Activated T-cell treated with anti-CD3 and anti-CD28 coated beads for 4 hours (primary cell): ENCODE results near the gene ST6GALNAC4.

Source experiments
- DNase-seq: peaks from one replicate; pipeline ENCODE4 v3.0.0-alpha.2; 2020

ST6GALNAC4 gene

DNA sequence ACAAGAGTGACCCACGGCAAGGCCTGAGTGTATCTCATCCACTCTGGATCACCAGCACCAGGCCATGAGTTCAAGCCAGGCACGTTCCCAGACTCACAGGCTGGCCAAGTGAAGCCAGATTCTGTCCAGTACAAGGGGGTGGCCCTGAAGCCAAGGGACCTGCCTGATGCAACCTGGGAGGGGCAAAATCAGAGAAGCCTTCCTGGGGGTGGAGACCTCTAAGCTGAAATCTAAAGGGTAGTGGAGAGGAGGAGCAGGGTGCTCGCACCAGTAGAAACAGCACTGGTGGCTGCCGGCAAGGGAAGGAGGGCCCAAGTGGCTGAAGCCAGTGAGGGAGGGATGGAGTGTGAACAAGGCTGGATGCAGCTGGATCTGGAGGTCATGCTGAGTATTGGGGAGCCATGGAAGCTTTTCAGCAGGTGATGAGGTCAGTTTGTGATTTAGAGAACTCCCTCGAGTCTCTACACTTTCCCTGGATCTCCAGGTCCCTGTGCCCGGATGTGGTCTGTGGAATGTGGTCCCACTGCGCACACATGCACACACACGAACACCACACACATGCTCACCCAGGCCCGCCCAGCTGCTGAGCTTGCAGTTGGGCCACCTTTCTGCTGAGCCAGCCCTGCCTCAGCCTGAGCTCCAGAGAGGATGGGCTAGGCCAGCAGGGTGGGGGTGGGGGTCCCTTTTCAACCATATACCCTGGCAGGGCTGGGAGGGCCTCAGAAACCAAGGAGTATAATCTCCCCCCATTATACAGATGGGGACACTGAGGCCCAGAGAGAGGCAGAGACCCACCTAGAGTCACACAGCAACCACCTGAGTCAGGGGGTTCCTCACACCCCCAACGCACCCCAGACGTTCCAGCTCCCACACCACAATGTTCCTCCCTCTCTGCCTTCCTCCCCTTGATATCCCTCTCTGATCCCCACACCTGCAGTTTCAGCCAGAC, 12.1 kb upstream of the ST6GALNAC4 start:
- no peak for DNase-seq

DNA sequence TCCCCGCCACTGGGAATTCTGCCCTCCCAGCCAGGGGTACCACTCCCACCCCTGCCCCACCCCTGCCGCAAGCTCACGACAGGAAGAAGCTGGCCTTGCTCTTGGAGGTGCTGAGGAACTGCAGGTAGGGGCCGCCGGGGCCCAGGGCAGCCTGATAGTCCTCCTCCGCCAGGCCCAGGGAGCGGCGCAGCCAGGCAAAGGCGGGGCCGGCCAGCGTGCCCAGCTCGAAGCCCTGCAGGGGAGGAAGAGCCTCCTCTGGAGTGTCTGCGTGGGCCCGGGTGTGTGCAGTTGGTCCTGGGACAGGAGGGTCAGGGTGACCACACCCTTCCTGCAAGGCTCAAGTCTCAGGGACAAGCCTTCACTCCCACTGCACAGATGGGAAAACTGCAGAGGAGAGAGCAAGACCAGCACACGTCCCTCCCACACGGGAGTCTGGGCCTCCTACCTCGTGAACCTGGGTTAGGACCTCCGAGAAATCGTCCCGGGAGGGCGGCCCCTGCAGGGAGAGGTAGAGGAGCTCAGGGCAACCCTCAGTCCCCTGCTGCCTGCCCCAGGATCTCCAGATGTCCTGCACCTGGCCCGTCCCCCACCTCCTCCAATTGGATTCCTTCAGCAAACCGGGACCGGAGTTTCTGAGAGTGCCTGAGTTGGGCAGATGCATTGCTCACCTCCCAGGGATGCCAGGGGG, 11.3 kb upstream of the ST6GALNAC4 start:
- no peak for DNase-seq

DNA sequence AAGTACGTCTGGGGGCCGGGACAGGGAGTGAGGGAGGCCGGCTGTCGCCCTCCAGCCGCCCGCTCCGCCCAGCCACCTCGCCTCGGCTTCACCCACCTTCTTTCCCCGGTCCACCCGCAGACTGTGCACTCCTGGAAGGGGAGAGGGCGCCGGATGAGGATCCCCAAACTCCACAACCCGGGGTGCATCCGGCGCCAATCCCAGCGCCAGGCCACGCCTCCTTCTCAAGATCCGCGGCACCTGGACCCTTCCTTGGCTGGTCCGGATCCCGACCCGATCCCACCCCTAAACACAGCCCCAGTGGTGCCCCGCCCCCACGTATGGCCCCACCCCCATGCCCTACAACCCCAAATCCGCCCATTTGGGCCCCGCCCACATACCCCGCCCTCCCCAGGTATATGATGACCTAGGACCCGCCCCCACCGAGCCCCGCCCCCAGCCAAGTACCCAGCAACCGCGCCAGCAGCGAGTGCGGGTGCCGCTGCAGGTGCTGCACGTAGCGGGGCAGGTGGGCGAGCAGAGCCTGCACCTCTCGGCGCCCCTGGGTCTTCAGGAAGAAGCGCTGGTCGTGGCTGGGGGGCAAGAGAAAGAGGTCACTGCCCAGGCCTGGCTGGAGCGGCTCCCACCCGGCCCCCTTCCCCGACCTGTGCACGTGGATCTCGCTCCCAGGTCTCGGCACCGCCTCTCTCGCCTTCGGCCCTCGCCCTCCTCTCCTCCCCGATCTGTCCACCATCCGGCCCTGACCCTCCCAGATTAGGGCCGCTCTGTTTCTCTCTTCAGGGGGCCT, 10.6 kb upstream of the ST6GALNAC4 start:
- DNase-seq, result peak; percentile 71

DNA sequence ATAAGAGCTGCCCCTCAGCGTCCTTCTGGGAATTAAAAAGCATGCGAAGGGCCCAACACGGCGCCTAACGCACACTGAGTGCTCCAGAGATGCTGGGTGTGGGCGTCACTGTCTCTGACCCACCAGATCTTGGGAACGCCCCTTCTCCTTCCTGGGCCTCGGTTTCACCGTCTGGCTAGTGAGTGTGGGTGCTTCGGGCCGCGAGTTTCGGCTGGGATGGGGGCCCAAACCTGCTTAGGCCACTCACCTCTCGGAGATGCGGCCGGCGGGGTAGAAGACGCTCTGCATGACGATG, 10.0 kb upstream of the ST6GALNAC4 start:
- DNase-seq, result no peak

DNA sequence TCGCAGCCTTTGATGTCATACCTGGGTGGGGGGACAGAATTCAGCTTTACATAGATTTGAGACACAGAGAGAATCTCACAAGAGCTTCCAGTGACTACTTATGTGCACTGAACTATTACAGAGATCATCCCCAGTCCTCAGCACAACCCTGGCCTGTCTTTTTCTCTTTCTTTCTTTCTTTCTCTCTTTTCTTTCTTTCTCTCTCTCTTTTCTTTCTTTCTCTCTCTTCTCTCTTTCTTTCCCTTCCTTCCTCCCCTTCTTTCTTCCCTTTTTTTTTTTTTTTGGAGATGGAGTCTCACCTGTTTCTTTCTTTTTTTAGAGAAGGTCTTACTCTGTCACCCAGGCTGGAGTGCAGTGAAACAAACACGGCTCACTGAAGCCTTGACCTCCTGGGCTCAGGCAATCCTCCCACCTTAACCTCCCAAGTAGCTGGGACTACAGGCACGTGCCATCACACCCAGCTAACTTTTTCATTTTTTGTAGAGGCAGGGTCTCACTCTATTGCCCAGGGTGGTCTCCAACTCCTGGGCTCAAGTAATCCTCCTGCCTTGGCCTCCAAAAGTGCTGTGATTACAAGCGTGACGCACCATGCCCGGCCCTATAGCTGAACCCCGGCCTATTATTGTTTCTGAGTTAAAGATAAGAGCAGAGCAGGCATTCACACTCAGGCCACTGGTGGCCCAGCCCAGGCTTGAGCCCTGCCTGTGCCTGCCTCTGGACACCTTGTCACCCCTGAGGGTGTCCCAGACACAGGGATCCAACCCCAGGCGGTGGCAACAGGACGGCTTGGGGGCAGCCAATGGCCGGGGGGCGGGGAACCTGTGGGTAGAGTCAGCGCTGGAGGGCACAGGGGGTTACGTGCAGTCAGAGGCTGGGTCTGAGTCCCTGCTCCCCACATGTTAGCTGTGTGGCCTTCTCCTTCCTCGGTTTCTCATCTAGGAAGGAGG, 9.4 kb upstream of the ST6GALNAC4 start:
- DNase-seq, result no peak

DNA sequence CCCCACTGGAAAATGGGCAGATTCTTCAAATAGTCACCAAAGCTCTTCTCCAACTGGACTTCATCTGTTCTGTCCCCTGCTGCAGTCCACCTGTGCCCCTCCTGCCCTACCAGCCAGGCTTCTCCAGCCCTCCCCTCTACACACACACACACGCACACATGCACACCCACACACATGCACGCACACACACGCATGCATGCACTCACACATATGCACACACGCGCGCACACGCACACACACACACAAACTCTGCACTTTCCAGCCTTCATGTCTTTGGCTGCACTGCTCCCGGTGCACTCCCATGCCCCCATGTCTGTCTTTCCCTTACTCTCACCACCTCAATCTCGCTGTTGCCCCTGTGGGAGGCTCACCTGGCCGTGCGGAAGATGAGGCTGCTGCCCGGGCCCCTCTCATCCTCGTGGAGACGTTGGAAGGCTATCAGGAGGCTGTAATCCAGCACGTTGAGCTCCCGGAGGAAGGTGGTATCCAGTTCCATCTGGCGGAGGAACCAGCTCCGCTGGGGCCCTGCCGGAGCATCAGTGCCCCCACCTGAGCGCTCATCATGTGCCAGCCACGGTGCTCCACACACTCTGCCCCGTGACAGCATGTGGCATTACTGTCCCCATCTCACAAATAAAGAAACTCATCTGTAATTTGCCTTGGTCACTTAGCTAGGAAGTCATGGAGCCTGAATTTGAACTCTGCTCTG, 8.0 kb upstream of the ST6GALNAC4 start:
- DNase-seq, result no peak

DNA sequence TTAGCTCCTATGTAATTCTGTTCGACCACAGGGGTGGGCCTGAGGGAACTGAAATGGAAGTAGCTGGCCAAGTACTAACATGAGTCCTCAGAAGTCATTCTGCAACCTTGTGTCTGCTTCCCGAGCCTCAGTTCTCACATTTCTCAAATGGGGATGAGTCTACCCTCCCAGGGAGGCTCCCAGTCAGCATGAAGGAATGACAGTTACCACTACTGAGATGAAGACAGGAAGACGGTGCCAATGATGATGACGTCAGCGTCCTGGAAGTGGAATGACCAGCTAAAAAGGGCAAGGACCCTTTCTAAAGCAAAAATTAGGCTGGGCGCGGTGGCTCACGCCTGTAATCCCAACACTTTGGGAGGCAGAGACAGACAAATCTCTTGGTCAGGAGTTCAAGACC, 6.9 kb upstream of the ST6GALNAC4 start:
- DNase-seq, result no peak

DNA sequence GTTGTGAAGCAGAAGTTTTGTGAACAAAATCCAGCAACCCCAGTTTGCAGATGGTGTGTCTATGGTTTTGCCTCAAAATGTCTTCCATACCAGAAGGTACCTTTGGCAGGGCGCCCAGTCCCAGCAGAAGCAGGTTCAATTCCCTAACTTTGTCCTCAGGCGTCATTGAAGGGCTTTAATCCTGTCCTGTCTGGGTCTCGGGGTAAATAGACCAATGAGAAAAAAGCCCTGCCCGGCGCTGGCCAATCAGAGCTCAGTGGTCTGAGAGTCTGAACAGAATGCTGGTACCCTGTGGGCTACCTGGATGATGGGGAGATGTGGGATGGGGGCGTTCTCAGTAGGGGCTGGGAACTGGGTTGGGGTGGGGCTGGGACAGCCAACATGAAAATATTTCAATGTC, 6.2 kb upstream of the ST6GALNAC4 start:
- no peak for DNase-seq

DNA sequence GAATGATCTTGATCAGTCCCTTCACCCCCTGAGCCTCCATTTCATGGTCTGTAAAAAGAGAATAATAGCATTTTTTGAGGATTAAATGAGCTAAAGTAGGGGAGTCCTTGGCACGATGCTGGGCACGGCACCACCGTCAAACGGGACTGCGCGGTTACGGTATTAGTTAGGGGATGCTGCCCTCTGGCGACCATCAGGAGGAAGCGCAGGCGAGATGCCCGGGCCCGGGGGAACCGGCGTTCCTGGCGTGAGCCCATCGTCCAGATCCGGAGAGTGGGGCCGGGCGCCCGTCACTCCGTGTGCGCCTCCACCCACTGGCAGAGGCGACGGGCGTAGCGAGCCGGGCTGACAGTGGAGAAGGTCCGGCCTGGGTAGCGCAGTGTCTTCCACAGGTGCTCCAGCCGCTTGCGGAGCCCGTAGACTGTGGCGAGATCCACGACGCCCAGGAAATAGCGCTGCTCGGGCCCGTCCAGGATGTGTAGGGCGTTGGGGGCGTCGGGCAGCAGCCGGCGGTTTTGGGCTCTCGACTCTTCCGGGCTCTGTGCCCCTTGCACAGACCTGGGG, 4.8 kb upstream of the ST6GALNAC4 start:
- peak; percentile 76 for DNase-seq

DNA sequence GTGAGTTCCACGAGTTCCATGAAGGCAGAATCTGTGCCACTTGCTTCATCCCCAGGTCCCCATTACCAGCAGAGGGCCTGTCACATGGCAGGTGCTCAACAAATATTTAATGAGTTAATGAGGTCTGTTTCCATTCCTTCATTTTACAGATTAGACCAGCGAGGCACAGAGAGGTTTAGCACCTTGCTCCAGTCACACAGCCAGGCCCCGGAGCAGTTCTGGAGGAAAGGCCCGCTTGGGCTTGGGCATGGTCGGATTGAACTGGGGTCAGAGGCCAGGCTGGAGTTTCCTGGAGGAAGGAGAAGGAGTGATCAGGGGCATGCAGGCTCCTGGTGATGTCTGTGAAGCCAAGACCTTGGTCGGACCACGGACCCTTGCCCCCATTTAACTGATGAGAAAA, 4.0 kb upstream of the ST6GALNAC4 start:
- DNase-seq, result no peak

DNA sequence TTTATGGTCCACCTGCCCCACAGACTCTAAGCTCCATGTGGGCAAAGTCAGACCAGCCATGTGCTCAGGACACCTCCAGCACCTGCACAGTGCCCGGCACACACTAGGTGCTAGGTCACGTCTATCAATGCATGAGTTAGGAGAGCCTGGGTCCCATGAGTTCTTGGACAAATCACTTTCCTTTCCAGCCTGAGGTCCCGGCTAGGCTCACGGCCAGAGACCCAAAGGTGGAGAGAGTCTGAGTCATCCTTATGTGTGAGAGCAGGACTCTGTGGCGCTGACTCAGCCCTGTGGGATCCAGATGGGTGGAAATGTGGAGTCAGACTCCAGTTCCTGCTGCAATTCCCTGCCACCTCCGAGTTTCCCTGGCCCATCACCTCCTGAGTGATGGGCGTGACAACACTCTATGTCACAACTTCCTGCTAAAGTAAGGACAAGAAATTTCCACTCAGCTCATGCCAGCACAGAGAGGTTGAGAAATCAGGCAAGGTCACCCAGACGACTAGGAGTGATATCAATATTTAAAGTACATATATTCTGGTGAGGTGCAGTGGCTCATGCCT, 2.5 kb upstream of the ST6GALNAC4 start:
- no peak for DNase-seq

DNA sequence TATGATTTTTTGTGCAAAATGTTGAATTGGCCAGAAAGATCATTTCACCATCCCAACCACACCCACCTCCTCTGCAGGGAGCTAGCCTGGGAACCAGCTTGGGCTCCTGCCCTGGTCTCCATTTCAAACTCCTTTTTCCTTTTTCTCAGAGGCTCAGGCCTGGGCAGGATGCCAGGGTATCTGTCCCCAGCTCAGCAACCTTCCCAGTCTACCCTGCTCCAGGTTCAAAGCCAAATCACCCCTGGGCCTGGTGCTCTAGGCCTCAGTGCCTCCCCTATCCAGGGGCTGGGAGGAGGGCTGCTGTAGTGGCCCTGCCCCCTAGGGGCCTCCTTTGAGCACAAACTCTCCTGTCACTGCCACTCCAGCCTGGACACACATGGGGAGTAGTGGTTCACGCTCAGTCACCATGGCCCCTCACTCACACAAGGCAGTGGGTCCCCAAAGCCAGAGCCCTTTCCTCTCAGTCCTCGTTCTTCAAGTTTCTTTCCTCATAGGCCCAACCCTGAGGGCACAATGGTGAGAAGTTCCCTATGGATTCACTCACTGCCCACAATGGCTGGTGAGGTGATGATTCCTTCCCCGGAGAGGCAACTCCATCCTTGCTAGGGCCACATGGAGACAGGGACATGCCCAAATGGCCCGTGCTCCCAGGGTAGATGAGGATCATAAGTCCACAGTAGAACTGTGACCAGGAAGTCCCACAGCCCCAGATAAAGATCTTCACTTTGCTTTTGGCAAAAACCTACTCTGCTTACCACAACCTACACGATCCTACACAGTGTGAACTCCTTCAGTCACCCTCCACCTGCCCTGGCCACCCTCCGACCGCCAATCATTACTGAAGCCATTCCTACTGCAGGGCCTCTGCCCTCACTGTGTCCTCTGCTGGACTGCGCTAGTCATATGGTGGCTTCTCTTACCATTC, 1.6 kb upstream of the ST6GALNAC4 start:
- DNase-seq, result no peak

DNA sequence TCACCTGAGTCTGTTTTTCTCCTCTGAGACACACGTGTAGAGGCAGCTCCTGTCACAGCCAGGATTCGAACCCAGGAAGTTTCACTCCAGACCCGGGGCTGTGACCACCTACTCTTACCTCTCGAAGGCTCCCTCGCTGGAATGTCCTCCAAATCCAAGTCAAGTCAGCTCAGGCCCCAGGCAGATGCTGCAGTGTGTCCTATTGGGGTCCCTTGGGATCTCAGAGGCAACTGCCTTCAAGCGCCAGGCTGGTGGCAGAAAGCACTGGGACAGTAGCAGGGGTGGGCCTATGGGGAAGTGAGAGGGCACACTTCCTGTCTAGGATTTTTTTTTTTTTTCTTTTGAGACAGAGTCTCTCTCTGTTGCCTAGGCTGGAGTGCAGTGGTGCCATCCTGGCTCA, 762 bp upstream of the ST6GALNAC4 start:
- DNase-seq, result no peak

DNA sequence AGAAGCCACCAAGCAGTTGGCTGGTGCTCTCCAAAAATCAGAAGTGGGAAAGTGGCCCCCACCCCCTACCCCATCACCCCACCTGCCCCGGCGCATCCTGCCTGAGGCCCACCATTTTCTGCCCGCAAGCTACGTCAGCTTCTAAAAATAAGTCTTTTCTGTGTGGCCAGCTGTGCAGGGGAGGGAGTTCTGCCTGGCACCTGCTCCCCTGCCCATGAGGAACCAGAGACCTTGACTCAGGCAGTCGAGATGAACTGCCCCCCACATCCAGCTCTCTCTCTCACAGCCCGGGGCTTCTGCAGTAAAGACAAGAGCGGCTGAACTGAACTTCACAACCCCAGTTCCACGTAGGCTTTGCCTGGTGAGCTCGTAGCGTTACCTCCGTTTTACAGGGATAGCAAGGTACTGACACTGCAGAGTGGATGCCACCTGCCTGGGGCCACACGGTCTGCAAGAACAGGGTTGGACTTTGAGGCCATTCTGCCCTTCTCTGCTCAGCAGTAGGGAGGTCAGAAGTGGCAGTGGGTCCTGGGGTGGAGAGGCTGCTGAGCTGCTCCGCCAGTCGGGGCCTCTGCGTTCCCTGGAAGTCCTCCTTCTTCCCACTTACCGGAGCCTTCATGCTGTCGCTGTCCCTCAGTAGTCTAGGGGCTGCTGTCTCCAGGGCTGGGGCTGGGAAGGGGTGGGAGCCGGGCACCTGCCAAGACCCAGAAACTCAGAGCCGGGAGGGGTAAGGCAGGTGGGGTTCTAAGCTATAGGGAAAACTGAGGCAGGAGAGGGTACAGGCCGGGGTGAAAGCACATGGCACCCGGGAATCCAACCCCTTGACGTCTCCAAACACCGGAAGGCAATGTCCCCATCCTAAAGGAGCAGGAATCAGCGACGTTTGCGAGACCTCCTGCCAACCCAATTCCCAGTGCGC, 781 bp downstream of the ST6GALNAC4 start:
- DNase-seq, result no peak

DNA sequence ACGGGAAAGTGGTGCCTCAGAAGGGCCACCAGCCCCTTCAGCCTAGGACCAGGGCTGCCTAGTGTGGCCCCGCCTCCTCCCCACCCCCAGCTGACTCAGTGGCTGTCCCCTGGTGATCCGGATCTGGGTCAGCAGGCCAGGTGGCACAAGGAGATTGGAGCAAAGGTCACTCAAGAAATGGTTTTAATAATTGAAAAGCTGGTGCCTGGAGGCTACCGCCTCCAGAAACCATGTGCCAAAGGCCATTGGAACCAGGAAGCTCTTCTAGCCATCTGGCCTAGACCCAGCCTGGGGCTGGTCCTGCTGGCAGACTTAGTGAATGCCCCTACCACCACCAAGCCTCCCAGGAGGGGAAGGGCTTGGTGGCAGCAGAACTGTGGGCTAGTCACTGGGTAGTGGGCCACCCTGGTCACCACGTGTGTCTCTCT, 1.5 kb downstream of the ST6GALNAC4 start:
- no peak for DNase-seq

DNA sequence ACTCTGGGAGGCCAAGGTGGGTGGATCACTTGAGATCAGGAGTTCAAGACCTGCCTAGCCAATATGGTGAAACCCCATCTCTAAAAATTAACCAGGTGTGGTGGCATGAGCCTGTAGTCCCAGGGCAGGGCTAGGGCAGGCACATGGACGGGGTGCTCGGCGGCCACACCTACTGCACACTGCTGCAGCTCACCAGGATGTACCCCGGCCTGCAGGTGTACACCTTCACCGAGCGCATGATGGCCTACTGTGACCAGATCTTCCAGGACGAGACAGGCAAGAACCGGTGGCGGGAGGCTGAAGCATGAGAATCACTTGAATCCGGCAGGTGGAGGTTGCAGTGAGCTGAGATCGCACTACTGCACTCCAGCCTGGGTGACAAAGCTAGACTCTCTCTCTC, 3.2 kb downstream of the ST6GALNAC4 start:
- no peak for DNase-seq

DNA sequence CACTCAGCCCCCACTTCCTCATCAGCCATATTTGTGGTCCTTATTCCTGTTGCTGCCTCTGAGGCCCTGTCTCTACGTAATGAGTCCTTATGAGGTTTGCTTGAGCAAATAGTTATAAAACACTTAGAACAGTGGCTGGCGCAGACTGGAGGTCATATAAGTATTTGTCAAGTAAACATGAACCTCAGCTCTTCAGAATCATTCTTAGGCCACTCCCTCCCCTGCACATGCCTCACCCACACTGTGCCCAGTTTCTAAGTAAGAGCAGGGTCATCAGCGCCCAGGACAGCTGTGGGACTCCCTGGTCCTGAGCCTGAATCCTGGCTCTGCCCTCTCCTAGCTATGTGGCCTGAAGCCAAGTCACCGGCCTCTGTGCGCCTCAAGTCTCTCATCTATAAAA, 4.0 kb downstream of the ST6GALNAC4 start:
- no peak for DNase-seq

DNA sequence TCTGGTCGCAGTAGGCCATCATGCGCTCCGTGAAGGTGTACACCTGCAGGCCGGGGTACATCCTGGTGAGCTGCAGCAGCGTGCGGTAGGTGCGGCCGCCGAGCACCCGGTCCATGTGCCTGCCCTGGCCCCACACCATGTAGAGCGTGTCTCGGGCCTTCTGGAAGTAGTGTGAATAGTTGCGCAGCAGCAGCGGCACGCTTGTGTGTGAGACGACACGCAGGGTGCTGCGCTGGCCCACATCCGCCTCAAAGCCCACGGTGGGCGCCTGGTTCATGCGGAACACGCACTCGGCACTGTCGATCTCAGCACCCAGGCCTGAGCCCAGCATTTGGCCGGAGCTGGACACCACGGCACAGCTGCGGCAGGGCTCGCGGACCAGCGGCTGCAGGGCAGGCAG, 4.5 kb downstream of the ST6GALNAC4 start:
- no peak for DNase-seq
